Adipocyte (in vitro differentiated cells): ENCODE results near the gene ERBB4.
"Not testable (repeated sequence)": the region's sequence is repeated elsewhere in the genome, so short reads cannot be mapped to it uniquely, and the experiment has no call there.

Experiments used
- DNase-seq: peaks from one replicate; pipeline ENCODE4 v3.0.0-alpha.2; 2015; ENCODE audit warnings: low read depth
- H3K27me3 ChIP-seq: replicated peaks from 2 replicates; pipeline ENCODE4 v1.7.0; 2013; ENCODE audit warnings: mild to moderate bottlenecking, low read length, moderate library complexity; ENCODE audit not compliant: control insufficient read depth, insufficient read depth
- H3K36me3 ChIP-seq: 2 replicates; pipeline ENCODE4 v1.7.0; 2013; ENCODE audit warnings: low read length, mild to moderate bottlenecking, moderate library complexity; ENCODE audit not compliant: control insufficient read depth, insufficient read depth, severe bottlenecking
- H3K4me1 ChIP-seq: 2 replicates; pipeline ENCODE4 v1.7.0; 2013; ENCODE audit warnings: mild to moderate bottlenecking, low read length, moderate library complexity; ENCODE audit not compliant: control insufficient read depth, insufficient read depth
- H3K4me3 ChIP-seq: 2 replicates; pipeline ENCODE4 v1.7.0; 2013; ENCODE audit warnings: mild to moderate bottlenecking, low read length, moderate library complexity
- H3K9ac ChIP-seq: 2 replicates; pipeline ENCODE4 v1.7.0; 2013; ENCODE audit warnings: mild to moderate bottlenecking, low read length, moderate library complexity
- H3K9me3 ChIP-seq: 2 replicates; pipeline ENCODE4 v1.7.0; 2013; ENCODE audit warnings: mild to moderate bottlenecking, low read length, moderate library complexity; ENCODE audit not compliant: control insufficient read depth

The ERBB4 gene

GRCh38 chr2:212193803-212194202 is 344.8 kb downstream of the ERBB4 start:
- H3K4me1 ChIP-seq: no peaks in the 10 kb centered on the region
- H3K36me3 ChIP-seq: no peaks in the 10 kb centered on the region
- no peak overlapping the region for H3K9ac ChIP-seq
- DNase-seq: no peak
- no peaks in the 10 kb centered on the region for H3K9me3 ChIP-seq
- H3K27me3 ChIP-seq: no peaks in the 10 kb centered on the region
- no peak overlapping the region for H3K4me3 ChIP-seq

GRCh38 chr2:212193056-212193455 is 345.5 kb downstream of the ERBB4 start:
- no peak overlapping the region for H3K9ac ChIP-seq
- no peaks in the 10 kb centered on the region for H3K27me3 ChIP-seq
- H3K9me3 ChIP-seq: no peaks in the 10 kb centered on the region
- no peaks in the 10 kb centered on the region for H3K4me1 ChIP-seq
- DNase-seq: no peak
- H3K4me3 ChIP-seq: no peak overlapping the region
- H3K36me3 ChIP-seq: no peaks in the 10 kb centered on the region

DNA sequence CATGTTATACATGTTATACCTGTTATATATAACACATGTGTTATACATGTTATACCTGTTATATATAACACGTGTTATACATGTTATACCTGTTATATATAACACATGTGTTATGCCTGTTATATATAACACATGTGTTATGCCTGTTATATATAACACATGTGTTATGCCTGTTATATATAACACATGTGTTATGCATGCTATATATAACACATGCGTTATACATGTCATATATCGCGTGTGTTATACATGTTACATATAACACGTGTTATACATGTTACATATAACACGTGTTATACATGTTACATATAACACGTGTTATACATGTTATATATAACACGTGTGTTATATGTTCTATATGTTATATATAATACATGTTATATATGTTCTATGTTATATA is 347.2 kb downstream of the ERBB4 start:
- not testable (repeated sequence) for H3K4me1 ChIP-seq, H3K27me3 ChIP-seq, H3K36me3 ChIP-seq, H3K4me3 ChIP-seq, H3K9me3 ChIP-seq, H3K9ac ChIP-seq, DNase-seq

DNA sequence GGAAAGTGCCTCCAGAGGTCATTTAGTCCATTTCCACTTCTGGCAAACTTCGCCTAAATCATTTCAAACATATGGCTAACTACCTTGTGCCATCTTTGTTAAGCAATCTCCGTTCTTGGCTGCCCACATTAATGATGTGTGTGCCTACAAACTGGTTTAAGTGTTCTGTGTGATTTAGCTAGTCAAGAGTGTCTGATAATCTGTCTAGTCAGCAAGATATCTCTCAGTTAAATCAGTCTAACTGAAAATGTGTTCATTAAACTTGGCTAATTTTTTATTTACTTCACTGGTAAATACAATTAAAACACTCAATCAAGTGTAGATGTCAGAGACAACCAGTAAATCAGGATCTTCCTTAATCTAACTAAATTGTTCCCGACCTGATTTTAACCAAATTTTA is 352.4 kb downstream of the ERBB4 start:
- DNase-seq: no peak
- H3K4me1 ChIP-seq: no peaks in the 10 kb centered on the region
- H3K4me3 ChIP-seq: no peak overlapping the region
- no peaks in the 10 kb centered on the region for H3K27me3 ChIP-seq
- H3K36me3 ChIP-seq: no peaks in the 10 kb centered on the region
- no peak overlapping the region for H3K9ac ChIP-seq
- H3K9me3 ChIP-seq: no peaks in the 10 kb centered on the region

- Histone ChIP-seq H3K9ac (no peak overlapping the region), H3K27me3 (no peaks in the 10 kb centered on the region), H3K9me3 (no peaks in the 10 kb centered on the region), H3K4me1 (no peaks in the 10 kb centered on the region), H3K36me3 (no peaks in the 10 kb centered on the region), H3K4me3 (no peak overlapping the region)
- DNase-seq: no peak
Observed at GRCh38 chr2:212181646-212182045, 357.0 kb downstream of the ERBB4 start.

- H3K4me3 ChIP-seq: no peak overlapping the region
- H3K27me3 ChIP-seq: no peaks in the 10 kb centered on the region
- DNase-seq: no peak
- H3K4me1 ChIP-seq: no peaks in the 10 kb centered on the region
- no peak overlapping the region for H3K9ac ChIP-seq
- no peaks in the 10 kb centered on the region for H3K9me3 ChIP-seq
- no peaks in the 10 kb centered on the region for H3K36me3 ChIP-seq
Observed at GRCh38 chr2:212180408-212181083, 358.1 kb downstream of the ERBB4 start.

DNA sequence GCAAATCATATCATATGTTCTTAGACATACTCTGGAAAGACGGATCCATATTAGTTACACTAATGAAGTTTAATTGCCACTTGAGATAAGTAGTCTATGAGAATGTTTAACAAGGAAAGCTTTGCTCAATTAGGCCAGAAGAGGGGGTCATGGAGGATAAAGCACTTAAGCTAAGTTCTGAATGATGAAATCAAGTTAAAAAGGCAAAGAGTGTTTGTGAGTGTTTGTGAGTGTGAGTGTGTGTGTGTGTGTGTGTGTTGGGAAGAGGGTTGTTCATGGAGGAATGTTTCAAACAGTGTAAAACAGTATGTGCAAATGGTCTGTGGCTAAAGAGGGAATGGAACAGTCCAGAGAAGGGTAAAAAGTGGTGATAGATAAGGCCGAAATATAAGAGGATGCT is 360.9 kb downstream of the ERBB4 start:
- H3K4me1 ChIP-seq: no peaks in the 10 kb centered on the region
- DNase-seq: no peak
- no peak overlapping the region for H3K9ac ChIP-seq

DNA sequence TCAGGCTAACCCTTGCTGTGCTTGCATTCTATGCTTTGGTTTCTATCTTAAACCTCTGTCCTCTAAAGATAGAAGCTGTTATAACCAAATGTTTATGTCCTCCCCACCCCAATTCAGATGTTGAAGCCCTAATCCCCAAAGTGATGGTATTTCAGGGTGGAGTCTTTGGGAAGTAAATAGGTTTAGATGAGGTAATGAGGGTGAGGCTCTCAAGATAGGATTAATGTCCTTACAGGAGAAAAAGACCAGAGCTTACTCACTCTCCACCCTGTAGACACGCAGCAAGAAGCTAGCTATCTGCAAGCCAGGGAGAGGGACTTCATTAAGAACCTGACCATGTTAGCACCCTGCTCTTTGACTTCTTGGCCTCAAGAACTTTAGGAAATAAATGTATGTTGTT is 362.5 kb downstream of the ERBB4 start:
- DNase-seq: no peak
- no peak overlapping the region for H3K4me3 ChIP-seq
- H3K36me3 ChIP-seq: no peaks in the 10 kb centered on the region
- no peaks in the 10 kb centered on the region for H3K4me1 ChIP-seq
- no peaks in the 10 kb centered on the region for H3K27me3 ChIP-seq
- H3K9me3 ChIP-seq: no peaks in the 10 kb centered on the region
- H3K9ac ChIP-seq: no peak overlapping the region

More for the DNA sequence above, 360.9 kb downstream of the ERBB4 start:
- Histone ChIP-seq H3K9me3 (no peaks in the 10 kb centered on the region), H3K4me3 (no peak overlapping the region), H3K36me3 (no peaks in the 10 kb centered on the region), H3K27me3 (no peaks in the 10 kb centered on the region)

DNA sequence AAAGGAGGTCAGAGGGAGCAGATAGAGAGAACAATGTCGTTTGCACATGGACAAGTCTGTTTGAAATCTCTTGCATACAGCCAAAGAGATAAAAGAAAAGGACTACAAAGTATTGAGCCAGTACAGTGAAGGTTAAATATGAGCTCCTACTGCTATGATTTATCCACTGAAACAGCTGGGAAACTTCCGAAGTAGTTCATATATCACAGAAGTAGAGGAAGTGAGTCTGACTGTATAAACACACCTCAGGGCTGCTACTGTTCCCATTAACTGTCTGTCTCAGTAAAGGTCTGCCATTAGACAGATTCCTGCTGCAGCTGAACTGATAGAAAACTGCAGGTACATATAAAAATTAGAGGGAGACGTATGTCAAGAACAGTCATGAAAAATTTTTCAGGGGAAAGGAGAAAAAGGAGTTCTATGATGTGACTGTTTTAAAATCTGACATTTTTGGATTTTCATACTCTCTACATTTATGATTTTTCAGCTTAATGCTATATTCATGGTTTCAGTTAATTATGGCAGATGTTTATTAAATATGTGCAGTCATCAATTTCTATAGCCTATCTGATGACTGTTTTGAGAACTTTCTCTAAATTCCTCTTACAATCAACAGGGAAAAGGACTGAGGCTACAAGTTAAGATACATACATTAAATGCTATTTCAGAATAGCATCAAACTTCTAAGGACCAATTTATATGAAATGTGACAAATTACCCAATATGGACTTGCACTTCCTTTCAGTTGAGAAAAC is 364.7 kb downstream of the ERBB4 start:
- Histone ChIP-seq H3K4me1 (no peaks in the 10 kb centered on the region), H3K4me3 (no peak overlapping the region), H3K9ac (no peak overlapping the region), H3K9me3 (peaks cover 3% of the 10 kb centered on the region), H3K36me3 (no peaks in the 10 kb centered on the region), H3K27me3 (no peaks in the 10 kb centered on the region)
- DNase-seq: peak; percentile 10

GRCh38 chr2:212173331-212173730 is 365.3 kb downstream of the ERBB4 start:
- no peak for DNase-seq
- peaks cover 3% of the 10 kb centered on the region for H3K9me3 ChIP-seq
- no peaks in the 10 kb centered on the region for H3K36me3 ChIP-seq
- no peak overlapping the region for H3K4me3 ChIP-seq
- H3K27me3 ChIP-seq: no peaks in the 10 kb centered on the region
- H3K4me1 ChIP-seq: no peaks in the 10 kb centered on the region
- H3K9ac ChIP-seq: no peak overlapping the region

DNA sequence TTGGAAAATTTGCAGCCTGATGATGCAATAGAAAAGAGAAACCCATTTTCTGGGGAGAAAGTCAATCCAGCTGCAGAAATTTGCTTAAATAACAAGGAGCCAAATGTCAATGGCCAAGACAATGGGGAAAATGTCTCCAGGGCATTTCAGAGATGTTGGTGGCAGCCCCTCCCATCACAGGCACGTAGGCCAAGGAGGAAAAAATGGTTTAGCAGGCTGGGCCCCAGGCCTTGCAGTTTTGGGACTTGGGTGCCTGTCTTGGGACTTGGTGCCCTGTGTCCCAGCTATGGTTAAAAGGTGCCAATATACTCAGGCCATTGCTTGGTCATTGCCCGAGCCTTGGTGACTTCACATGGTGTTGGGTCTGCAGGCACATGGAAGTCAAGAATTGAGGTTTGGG is 368.2 kb downstream of the ERBB4 start:
- no peaks in the 10 kb centered on the region for H3K27me3 ChIP-seq
- DNase-seq: no peak
- H3K4me1 ChIP-seq: no peaks in the 10 kb centered on the region
- no peaks in the 10 kb centered on the region for H3K36me3 ChIP-seq
- no peak overlapping the region for H3K9ac ChIP-seq
- peaks cover 3% of the 10 kb centered on the region for H3K9me3 ChIP-seq
- no peak overlapping the region for H3K4me3 ChIP-seq
